ENCODE data around the gene LPCAT4.
"Not testable (repeated sequence)": the region's sequence is repeated elsewhere in the genome, so short reads cannot be mapped to it uniquely, and the experiment has no call there.

Gene LPCAT4

DNA sequence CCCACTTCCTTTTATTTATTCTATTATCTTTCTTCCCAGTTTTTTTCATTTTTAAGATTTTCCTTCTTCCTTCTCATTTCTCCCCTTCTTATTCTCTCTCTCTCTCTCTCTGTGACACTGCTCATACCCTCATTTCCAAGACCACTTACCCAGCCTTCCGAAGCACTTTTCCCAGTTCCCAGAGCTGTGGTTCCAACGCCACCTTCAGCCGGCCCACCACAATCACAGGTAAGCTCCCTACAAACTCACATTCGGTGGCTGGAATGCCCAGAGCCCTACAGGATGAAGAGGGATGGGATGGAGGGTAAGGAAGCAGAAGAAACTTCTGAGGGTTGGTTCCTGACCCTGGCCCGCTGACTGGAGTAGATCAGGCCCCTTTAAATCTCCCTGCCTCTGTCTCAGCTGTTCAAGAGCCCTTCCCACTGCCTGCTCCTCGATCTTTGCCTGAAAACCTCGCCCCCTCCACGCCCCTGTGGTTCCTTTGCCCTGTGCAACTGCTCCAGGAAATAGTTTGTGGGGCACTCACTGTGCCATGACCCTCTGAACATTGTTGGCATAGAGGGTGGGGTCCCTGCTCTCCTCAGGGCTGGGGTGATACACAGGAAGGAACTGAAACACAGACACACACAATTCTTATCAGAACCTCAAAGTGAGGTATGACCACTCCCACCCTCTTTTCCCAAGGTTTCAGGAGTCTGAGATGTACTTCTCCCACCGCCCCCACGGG is 4.8 kb downstream of the LPCAT4 start:
- DNase-seq (ENCODE audit: low read depth), result no peak

DNA sequence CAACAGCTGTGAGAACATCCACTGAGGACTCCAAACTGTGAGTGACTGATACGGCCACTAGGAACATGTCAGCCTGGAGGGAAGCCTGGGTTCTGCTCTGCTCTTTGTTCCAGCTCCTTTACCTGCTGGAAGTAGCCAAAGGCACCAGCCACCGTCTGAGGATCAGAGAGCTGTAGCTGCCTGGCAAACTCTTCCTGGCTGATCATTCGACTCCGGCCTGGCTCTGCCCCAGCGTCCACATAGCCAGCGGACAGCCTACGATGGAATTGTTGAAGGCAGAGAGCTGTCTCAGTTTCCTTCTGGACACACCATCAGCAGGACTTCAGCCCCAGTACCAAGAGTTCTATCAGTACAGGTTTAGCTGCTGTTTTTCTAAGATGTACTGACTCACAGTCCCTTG is 5.7 kb downstream of the LPCAT4 start:
- no peak for DNase-seq (ENCODE audit: low read depth)

- no peak for DNase-seq (ENCODE audit: low read depth)
These were observed 6.7 kb downstream of the LPCAT4 start for GRCh38 chr15:34360298-34360697.

DNA sequence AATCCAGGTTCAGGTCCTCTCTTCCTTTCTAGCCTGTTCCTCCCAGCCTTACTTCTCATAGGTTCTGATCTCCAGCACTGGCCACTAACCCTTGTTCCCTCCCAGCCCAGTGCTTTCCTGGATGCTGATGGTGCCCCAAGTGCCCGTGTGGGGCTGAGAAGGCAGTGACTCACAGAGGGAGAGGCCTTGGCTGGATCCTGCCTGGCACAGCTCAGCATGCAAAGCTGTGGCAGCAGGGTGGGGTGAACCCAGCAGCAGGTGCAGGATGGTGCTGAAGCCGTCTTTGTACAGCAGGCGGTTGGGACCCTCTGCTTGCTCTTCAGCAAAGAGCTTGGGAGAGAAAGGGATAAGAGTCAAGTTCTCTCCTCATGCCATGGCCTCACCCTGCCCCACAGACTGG is 7.6 kb downstream of the LPCAT4 start:
- DNase-seq (ENCODE audit: low read depth), result no peak

DNA sequence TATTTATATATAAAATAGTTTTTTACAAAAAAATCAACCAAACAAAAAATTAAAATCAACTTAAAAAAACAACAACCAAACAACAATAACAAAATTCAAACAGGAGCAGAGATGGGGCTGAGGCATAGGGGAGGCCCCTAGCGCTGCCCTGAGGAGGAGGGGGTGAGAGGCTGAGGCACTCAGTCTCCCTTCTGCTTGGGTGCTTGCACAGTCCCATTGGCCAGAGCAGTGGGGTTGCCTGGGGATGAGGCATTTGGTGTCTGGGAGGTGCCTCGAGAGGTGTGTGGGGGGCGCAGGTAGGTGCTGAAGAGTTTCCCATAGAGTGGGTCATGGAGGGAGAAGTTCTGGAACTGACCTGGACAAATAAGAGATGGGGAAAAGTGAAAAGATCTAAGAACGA is 8.0 kb downstream of the LPCAT4 start:
- no peak for DNase-seq (ENCODE audit: low read depth)

DNA sequence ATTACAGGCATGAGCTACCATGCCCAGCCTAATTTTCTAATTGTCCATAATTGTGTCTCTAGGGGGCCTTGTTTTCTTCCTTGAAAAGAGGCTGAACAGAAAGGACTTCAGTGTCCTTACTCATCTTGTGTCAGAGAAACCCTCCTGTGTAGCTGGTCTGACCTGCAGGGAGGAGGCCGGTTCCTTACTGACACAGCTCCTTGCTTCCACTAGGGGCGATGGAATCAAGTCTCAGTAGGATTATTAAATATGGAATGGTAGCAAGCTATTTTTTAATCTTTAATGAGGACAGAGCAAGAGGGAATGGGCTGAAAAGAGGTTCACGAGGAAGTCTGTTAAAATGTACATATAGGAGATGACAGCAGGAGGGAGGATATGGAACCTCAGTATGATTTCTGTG is 8.6 kb downstream of the LPCAT4 start:
- no peak for DNase-seq (ENCODE audit: low read depth)

- no peak for DNase-seq (ENCODE audit: low read depth)
These were observed 9.3 kb downstream of the LPCAT4 start for GRCh38 chr15:34357653-34358052.

DNA sequence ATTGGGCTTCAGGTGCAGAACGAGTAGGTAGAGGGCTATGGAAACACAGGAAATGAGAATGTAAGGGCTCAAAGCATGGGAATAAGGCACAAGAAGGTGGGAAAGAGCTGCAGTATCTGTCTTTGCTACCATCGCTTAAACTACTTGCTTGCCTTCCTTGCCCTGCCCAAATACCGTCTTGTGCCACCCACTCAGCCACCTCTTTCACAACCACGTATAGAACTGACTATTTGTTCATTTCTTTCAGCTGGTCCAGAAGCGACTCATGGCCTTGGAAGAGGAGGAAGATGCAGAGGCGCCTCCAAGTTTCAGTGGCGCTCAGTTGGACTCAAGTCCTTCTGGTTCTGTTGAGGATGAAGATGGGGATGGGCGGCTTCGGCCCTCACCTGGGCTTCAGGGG is 11.8 kb downstream of the LPCAT4 start:
- DNase-seq (ENCODE audit: low read depth), result no peak

GRCh38 chr15:34354286-34354685 is 12.7 kb downstream of the LPCAT4 start:
- no peak for DNase-seq (ENCODE audit: low read depth)

DNA sequence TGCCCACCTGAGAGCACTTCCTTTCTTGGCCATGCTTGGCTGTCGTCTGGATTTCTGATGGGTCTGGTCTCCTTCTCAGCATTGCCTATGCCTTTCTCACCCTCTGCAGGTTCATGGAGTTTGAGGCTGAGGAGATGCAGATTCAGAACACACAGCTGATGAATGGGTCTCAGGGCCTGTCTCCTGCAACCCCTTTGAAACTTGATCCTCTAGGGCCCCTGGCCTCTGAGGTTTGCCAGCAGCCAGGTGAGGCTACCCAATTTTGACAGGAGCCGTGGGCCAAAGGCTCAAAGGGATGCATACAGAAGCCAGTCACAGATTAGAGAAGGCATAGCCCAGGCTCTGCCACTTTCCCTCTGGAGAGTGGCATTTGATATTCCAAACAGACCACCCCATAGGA is 13.4 kb downstream of the LPCAT4 start:
- DNase-seq (ENCODE audit: low read depth), result no peak

- not testable (repeated sequence) for DNase-seq (ENCODE audit: low read depth)
These were observed 14.0 kb downstream of the LPCAT4 start for GRCh38 chr15:34352996-34353395.

DNA sequence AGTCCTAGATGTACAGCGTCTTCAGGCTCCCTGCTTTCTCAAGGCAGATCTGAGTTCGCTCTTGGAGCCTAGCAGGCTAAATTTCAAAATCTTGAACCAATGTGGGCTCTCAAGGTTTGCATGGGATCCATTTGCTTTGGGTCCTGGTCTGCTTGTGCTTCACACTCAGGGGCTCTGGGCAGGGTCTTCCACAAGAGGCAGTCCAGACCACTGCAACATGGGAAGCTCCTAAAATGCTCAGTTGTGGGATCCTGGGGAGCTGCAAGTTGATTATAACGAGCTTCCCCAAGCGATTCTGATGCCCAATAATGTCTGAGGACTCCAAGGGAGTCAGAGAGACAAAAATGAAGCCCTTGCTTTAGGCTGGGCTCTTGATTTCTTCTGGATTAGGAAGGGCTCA is 17.2 kb downstream of the LPCAT4 start:
- DNase-seq (ENCODE audit: low read depth), result no peak

GRCh38 chr15:34348735-34349300 is 18.2 kb downstream of the LPCAT4 start:
- no peak for DNase-seq (ENCODE audit: low read depth)

- no peak for DNase-seq (ENCODE audit: low read depth)
These were observed 18.9 kb downstream of the LPCAT4 start for GRCh38 chr15:34347951-34348638.

GRCh38 chr15:34342737-34343575 is 24.0 kb downstream of the LPCAT4 start, which contains the start of the genes NOP10 and NUTM1:
TSS of gene NOP10 (minus strand) at chr15:34343136. CDS start at chr15:34343073, 63 bp downstream.
TSS of gene NUTM1 (plus strand) at chr15:34343315. CDS start at chr15:34343697, 382 bp downstream.
- peak; percentile 87 for DNase-seq (ENCODE audit: low read depth)

- DNase-seq (ENCODE audit: low read depth), result not testable (repeated sequence)
These were observed 24.7 kb downstream of the LPCAT4 start for GRCh38 chr15:34342213-34342736.

DNA sequence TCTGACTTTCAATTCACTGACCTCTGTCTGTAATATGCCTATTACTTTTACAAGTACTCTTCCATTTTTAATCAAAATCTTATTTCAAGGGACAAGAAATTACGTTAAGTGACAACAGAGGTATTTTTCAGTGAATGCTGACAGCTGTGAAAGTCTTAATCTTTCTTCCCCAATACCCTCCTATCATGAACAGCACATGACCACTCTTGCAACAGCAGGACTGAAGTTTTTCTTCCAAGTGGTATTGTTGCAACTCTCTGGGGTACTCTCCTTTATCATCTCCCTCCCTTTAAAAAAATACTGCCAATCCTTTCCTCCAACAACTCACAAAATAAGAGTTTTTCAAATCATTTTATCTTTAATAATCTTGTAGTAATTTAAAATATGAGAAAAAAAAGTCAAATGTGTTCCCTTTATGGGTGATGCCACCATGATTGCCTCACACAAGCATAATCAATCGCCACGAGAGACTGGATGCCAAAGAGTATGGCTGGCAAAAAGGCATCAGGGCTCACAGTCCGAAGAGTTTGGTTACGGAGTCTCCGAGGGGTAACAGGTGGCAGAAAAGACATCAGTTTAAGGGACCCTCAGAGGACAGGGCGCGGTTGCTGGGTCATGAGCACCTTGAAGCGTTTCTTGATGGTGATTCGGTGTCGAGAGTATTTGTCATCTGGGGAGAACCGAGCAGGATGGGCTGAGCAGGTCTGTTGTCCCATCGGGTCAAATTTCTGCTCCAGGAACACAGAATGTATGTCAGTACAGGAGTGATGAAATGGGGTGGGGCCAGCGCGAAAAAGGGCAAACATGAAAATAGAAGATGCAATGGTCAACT is 25.4 kb downstream of the LPCAT4 start:
- DNase-seq (ENCODE audit: low read depth), result no peak

GRCh38 chr15:34339946-34340345 is 27.1 kb downstream of the LPCAT4 start:
- DNase-seq (ENCODE audit: low read depth), result no peak

- no peak for DNase-seq (ENCODE audit: low read depth)
These were observed 28.6 kb downstream of the LPCAT4 start for GRCh38 chr15:34338347-34338746.

- peak; percentile 83 for DNase-seq (ENCODE audit: low read depth)
These were observed 29.3 kb downstream of the LPCAT4 start, which contains the start of gene SLC12A6 for GRCh38 chr15:34337557-34338306. TSS of gene SLC12A6 (minus strand) at chr15:34337781. CDS start at chr15:34336680, 1,101 bp downstream.

Measured in fibroblast of the conjunctiva (primary cell).